ENCODE results near the gene KCNQ1OT1.
"Not testable (repeated sequence)": the region's sequence is repeated elsewhere in the genome, so short reads cannot be mapped to it uniquely, and the experiment has no call there.

Gene KCNQ1OT1

DNA sequence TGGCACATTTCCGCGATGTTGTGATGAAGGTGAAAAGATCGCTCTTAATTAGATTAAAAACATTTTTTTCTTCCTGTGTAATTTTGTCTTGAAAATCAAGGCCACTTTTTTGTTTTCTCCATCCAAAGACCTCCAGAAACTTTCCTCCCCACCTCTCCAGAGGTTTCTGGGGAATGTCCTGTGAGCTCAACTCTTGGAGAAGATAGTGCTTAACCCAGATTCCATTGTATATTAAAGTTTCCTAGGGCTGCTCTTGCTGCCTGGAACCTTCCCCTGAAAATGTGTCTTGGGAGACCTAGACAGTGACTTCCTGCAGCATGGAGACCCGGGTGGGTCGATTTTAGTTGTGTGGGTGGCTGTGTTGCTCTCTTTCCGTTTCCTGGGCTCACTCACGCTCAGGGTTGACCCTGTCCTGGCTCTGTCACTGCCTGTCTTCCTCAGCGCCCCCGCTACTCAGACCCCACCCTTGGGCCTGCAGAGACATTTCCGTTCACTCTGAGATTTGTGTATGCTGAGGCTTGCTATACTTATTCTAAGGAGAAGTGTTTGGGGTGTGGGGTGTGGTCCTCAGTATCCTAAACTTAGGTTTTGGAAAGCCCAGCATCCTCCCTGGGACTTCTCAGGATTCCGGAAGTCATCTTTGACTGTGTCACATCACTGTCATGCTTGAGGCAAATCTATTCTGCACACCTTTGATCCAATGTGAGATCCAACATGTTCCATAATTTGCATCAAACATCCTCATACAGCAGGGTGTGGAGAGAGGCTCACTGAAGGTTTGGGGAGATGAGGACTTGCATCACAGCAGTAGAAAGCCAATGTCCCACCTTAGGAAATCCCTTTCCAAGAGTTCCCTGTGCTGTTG, 47.2 kb downstream of the KCNQ1OT1 start:
- no peak for DNase-seq

DNA sequence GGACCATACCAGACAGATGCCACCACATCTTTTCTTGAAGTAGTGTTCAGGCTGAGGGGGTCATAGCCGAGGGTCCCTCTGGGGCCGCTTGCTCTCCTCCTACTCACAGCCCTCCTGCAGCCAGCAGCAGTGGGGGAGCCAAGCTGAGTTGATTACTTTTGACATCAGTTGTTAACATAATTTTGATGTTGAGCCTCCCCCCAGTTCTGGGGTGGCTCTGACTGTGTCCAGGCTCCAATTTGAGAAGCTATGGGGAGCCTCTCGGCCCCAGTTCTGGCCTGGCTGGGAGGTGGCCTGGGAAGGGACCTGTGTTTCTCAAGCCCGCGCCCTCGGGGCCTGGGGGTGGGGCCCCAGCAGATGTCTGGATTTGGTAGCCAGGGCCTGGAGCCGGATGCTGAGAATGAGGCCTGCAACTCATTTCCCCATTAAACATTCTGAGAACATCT, 47.9 kb downstream of the KCNQ1OT1 start:
- DNase-seq: no peak

GRCh38 chr11:2651054-2651617, 48.7 kb downstream of the KCNQ1OT1 start:
- no peak for DNase-seq

- no peak for DNase-seq
Measured at GRCh38 chr11:2650343-2650867, 49.4 kb downstream of the KCNQ1OT1 start.

GRCh38 chr11:2649848-2650247, 49.9 kb downstream of the KCNQ1OT1 start:
- DNase-seq: no peak

GRCh38 chr11:2649400-2649799, 50.4 kb downstream of the KCNQ1OT1 start:
- no peak for DNase-seq

- DNase-seq: no peak
Measured at GRCh38 chr11:2647953-2648352, 51.8 kb downstream of the KCNQ1OT1 start.

DNA sequence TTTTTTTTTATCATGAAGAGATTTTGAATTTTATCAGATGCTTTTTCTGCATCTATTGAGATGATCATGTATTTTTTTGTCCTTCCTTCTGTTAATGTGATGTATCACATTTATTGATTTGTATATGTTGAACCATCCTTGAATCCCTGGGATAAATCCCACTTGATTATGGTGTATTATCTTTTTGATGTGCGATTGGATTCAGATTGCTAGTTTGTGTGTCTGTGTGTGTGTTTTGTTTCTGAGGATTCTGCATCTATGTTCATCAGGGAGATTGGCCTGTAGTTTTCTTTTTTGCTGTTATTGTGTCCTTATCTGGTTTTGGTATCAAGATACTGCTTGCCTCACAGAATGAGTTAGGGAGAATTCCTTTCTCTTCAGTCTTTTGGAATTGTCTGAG, 52.6 kb downstream of the KCNQ1OT1 start:
- DNase-seq: no peak

DNA sequence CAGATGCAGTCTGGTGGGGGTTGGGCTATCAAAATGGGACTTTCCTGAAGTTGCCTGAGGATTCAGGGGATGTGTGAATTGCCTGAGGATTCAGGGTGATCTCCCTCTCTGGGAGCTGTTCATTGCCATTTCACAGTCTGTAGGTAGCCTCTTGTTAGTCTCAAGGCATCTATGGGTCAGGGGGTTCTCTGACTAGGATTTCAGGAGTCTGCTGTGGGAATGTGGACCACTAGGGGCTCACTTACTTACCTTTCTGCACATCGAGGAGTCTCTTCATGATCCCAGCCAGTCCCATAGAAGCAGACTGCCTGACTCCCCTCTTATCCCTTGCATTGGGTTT, 54.0 kb downstream of the KCNQ1OT1 start:
- no peak for DNase-seq

DNA sequence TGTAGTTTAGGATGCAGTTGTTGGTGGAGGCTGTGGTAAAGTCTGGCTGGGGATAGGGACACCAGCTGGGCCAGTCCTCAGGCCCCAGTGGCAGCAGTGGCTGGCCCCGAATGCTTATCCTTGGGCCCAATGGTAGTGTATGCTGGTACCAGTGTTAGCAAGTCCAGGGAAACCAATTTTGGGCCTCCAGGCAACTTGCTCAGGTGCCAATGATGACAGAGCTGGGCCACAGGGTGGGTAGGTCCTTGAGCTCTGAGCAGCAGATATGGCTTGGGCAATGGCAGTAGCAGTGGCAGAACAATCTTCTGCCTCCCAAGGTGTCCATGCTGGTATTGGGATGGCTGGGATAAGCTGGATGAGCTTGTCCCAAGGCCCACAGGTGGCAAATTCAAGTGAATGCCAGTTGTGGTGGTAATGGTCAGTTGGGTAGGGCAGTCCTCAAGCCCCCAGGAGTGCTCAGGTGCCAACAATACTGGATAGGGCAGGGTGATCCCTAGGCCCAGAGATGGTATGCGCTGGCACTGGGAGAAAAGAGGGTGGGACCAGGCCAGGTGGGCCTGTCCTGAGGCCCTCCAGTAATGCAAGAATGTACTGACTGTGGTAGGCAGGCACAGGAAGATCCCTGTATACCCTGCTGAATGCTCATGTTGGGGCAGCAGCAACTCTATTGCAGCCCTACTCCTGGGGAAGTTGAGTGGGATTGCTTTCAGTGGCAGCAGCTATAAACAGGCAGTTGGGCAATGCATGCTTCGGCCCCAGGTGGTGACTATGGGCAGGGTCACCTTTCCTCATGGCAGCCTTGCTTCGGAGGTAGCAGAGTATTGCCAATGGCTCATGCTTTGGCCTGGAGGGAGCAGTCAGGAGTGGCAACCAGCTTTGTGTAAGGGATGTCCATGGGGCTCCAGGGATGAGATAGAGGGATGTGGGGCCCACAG, 54.7 kb downstream of the KCNQ1OT1 start:
- DNase-seq: no peak

GRCh38 chr11:2643746-2644145, 56.0 kb downstream of the KCNQ1OT1 start:
- no peak for DNase-seq

DNA sequence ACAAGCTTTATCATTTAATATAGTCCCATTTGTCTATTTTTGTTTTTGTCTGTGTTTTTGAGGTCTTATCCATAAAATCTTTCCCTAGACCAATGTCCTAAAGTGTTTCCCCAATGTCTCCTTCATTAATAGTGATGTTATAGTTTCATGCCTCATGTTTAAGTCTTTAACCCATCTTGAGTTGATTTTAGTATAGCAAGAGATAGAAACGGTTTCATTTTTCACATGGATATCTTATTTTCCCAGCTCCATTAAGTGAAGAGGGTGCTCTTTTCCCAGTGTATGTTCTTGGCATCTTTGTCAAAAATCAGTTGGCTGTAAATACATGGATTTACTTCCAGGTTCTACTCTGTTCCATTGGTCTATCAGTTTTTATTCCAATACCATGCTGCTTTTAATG, 58.2 kb downstream of the KCNQ1OT1 start:
- DNase-seq: no peak

- DNase-seq: not testable (repeated sequence)
Measured at GRCh38 chr11:2639763-2640162, 60.0 kb downstream of the KCNQ1OT1 start.

DNA sequence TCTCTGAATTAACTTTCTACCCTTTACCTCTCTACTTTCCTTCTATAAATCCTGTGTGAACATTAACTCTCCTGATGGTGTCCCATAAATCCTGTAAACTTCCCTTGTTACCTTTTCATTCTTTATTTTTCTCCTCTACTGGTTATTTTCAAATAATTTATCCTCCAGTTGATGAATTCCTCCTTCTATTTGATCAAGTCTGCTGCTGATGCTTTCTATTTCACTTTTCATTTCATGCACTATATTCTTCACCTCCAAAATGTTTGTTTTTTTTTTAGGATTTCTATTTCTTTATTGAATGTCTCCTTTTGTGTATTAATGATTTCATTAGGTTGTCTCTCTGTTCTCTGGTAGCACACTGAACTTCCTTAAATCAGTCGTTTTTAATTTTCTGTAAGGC, 68.6 kb downstream of the KCNQ1OT1 start:
- DNase-seq: no peak

- no peak for DNase-seq
Measured at GRCh38 chr11:2630679-2631078, 69.1 kb downstream of the KCNQ1OT1 start.

DNA sequence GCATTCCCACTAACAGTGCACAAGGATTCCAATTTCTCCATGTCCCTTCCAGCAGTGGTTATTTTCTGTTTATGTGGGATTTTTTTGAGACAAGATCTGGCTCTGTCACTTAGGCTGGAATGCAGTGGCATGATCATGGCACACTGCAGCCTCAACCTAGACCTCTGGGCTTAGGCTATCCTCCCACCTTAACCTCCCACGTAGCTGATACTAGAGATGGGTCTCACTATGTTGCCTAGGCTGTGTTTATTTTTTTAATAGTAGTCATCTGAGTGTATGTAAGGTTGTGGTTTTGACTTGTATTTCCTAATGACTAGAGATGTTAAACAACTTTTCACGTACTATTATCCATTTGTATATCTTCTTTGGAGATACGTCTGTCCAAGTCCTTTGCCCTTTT, 74.6 kb downstream of the KCNQ1OT1 start:
- no peak for DNase-seq

DNA sequence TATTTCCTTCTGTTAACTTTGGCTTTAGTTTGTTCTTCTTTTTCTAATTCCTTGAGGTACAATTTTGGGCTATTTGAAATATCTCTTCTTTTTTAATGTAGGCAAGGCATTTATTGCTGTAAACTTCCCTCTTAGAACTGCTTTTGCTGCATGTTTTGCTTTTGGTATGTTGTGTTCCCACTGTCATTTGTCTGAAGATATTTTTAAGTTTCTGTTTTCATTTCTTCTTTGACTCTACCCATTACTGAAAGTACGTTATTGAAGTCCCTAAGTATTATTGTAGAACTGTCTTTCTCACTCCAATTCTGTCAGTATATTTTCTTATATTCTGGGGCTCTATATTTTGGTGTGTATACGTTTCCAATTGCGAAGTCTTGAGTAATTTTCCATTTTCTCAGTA, 77.9 kb downstream of the KCNQ1OT1 start:
- no peak for DNase-seq

DNA sequence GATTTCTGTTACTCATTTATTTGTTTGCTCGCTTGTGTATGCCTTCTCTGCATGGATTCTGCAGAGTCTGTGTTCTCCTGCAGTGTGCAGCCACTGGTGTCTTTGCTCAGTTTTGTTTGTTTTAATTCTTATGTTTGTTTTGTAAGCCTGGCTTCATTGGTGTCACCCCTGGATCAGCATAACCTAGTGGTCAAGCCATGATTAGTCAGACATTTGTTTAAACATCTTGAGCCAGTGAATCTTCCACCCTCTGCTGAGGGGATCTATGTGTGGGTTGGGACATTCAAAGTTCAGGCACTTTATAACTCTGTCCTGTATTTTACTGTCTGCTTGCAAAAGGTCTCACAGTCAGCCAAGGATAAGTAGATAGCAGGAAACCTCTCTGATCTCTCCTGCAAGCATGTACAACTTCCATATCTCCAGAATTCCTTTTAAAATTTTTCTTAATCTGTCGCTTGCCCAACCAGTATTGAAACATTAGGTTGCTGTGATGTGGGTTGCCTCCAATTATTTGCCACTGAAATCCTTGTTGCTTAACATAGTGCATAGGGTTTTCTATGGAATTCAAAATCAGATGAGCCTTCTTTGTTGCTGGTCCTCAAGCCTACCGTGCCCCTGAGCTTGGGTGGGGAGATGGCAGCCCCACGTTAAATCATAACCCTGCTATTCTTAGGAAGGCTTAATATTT, 86.8 kb downstream of the KCNQ1OT1 start:
- no peak for DNase-seq

DNA sequence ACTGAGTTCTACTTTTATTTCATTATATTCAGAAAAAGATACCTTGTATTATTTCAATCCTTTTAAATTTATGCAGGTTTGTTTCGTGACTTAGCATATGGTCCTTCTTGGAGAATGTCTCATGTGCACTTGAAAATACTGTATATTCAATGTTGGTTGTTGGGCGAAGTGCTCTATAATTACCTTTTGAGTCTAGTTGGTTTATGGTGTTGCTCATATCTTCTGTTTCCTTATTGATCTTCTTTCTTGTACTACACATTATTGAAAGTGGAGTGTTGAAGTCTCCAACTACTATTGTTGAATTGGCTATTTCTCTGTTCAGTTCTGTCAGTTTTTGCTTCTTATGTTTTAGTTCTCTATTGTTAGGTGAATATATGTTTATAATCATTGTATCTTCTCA, 90.4 kb downstream of the KCNQ1OT1 start:
- no peak for DNase-seq

- DNase-seq: no peak
Measured at GRCh38 chr11:2599561-2600189, 100.1 kb downstream of the KCNQ1OT1 start.

DNA sequence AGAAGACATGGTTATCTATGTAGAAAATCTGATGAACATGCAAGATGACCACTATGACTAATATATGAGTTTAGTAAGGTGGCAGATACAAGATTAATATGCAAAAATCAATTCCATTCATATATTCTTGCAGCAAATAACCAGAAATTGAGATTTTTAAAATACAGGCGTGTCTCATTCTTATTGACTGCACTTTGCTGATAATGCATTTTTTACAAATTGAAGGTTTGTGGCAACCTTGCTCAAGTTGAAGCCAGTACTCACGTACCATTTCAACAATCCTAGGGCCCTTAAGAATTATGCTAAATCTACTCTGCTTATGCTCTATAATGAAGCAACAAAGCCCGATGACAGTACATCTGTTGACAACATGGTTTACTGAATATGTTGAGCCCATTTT, 104.6 kb downstream of the KCNQ1OT1 start:
- DNase-seq: no peak

- no peak for DNase-seq
Measured at GRCh38 chr11:2594267-2594666, 105.5 kb downstream of the KCNQ1OT1 start.

All from fibroblast of skin of scalp (primary cell).